ENCODE data around the gene M1AP. TPM values are rescaled to one million over a fixed set of nuclear protein-coding genes. Genes with fewer than 3 reads are reported as not detected.

Gene M1AP
- total and polyA plus RNA-seq, 2 of the 8 experiments (the other 6 are each of a cell fraction or from before 2014, with no cell fraction given), result 4.8 TPM

- H3K79me1 ChIP-seq (ENCODE audit: low read depth, low read length), result no peaks in the 10 kb centered on the region
- H3K36me3 ChIP-seq (ENCODE audit: control insufficient read depth in 2 of 4, insufficient read depth in 4 of 4, low read length in 3 of 4), result peaks cover 0 to 19% (median 0%) of the 10 kb centered on the region in 4 experiments; a peak in 1 of 8 replicates
- no peak overlapping the region for H2BK120ac ChIP-seq (replicated peaks; ENCODE audit: low read depth, low read length)
- ChIA-PET CTCF (ENCODE audit: partially characterized antibody) (interaction anchor here (0.5 to 4.2 kb wide), 5 partner anchors 11 to 450 kb away, joined by 3 to 20 read pairs (median 3); partner anchors contain the start of gene DQX1), POLR2A (ENCODE audit: partially characterized antibody) (interaction anchor here (0.8 to 6.7 kb wide), 9 partner anchors 9 to 75 kb away, joined by 3 to 63 read pairs (median 4); partner anchors contain the start of genes AUP1, DQX1, HTRA2 and LBX2)
- H3K23ac ChIP-seq (ENCODE audit: insufficient read length), result no peak overlapping the region
- 0 out of 2 replicates have a peak overlapping the region, but pooled peaks have one; percentile 92 for H2BK15ac ChIP-seq (ENCODE audit: low read length)
- no peak overlapping the region for H3K56ac ChIP-seq (replicated peaks; ENCODE audit: insufficient read length, low read depth, low read length)
- no peak overlapping the region for H3K14ac ChIP-seq (ENCODE audit: insufficient read length)
- peak overlapping the region; percentile 68; the same call in 1 of the 2 replicates for H2BK12ac ChIP-seq (ENCODE audit: low read depth, low read length)
- no peak overlapping the region; the same call in 1 of the 2 replicates for H2BK5ac ChIP-seq (ENCODE audit: low read depth, low read length)
- H3K4me2 ChIP-seq (ENCODE audit: insufficient read depth in 1 of 2, low read depth in 2 of 2, low read length in 2 of 2), result peak overlapping the region; percentile 63 to 88
- H2BK20ac ChIP-seq (ENCODE audit: low read length), result no peak overlapping the region
- peaks cover 74 to 100% (median 95%) of the 10 kb centered on the region in 4 experiments for H3K27me3 ChIP-seq (replicated peaks in 1 of 4; ENCODE audit: control insufficient read depth in 3 of 4, extremely low read depth in 1 of 4, insufficient read depth in 3 of 4, low read length in 3 of 4)
- TF ChIP-seq YY1 (IDR thresholded peaks at IDR 0.05; ENCODE audit: low read depth, low read length), result no peak
- no peak for TF ChIP-seq POU5F1 (IDR thresholded peaks at IDR 0.05; ENCODE audit: low read depth, low read length)
- TF ChIP-seq SUZ12 (IDR thresholded peaks at IDR 0.05; ENCODE audit: low read length), result peak; percentile 93
- TF ChIP-seq RBBP5 (IDR thresholded peaks at IDR 0.05; ENCODE audit: borderline replicate concordance, low read depth, low read length), result no peak; the same call in 1 of the 2 replicates
- TF ChIP-seq SP1 (IDR thresholded peaks at IDR 0.05; ENCODE audit: low read depth, low read length), result peak; percentile 17; the same call in 1 of the 2 replicates
- peak; percentile 84 for TF ChIP-seq EZH2 (IDR thresholded peaks at IDR 0.05; ENCODE audit: low read depth, low read length, severe bottlenecking)
- TF ChIP-seq MAX (IDR thresholded peaks at IDR 0.05), result peak; percentile 84
- TF ChIP-seq NRF1 (IDR thresholded peaks at IDR 0.05; ENCODE audit: low read depth, low read length), result peak; percentile 28
- H4K20me1 ChIP-seq (replicated peaks in 1 of 2; ENCODE audit: control insufficient read depth in 1 of 2, insufficient read depth in 2 of 2, low read length in 2 of 2), result peaks cover 2 to 4% of the 10 kb centered on the region in 2 experiments
- H3K27ac ChIP-seq (ENCODE audit: low read depth, low read length), result no peak overlapping the region
- H2AFZ ChIP-seq (ENCODE audit: low read length), result peak overlapping the region; percentile 9; the same call in 1 of the 2 replicates
- FAIRE-seq (no peak), DNase-seq (ENCODE audit: low read depth in 1 of 2, low spot score in 2 of 2) (no peak)
- H4K5ac ChIP-seq (ENCODE audit: insufficient read length, low read depth, low read length), result no peak overlapping the region
- H3K4me3 ChIP-seq (ENCODE audit: extremely low read depth in 1 of 4, insufficient read depth in 2 of 4, low read depth in 3 of 4, low read length in 4 of 4), result peak overlapping the region; percentile 5 to 62 (median 23); a peak in 6 of 8 replicates
- H4K8ac ChIP-seq (ENCODE audit: extremely low read depth, insufficient read depth, low read length), result peak overlapping the region; percentile 84; the same call in 1 of the 2 replicates
- H4K91ac ChIP-seq (replicated peaks; ENCODE audit: insufficient read length, low read length), result no peak overlapping the region
- peaks cover 10% of the 10 kb centered on the region; the same call in 1 of the 2 replicates for H3K23me2 ChIP-seq (ENCODE audit: low read depth, low read length)
- peak overlapping the region; percentile 51 for H3K18ac ChIP-seq (ENCODE audit: extremely low read depth, low read length)
- no peak overlapping the region for H3K9ac ChIP-seq (replicated peaks in 1 of 4; ENCODE audit: extremely low read depth in 1 of 4, low read depth in 3 of 4, low read length in 3 of 4)
- 2% methylated on average over 57 of the region's 60 CpGs; no CpG with 5 or more reads in 1 of the 2 experiments for WGBS, 2 experiments (ENCODE audit: extremely low coverage in 1 of 2, insufficient coverage in 1 of 2, insufficient read length in 1 of 2, insufficient replicate concordance in 2 of 2, low coverage in 1 of 2, low lambda C conversion rate in 2 of 2, missing lambda C conversion rate in 1 of 2)
- H3K79me2 ChIP-seq (ENCODE audit: control insufficient read depth in 1 of 2, insufficient read depth in 2 of 2, low read length in 2 of 2), result no peaks in the 10 kb centered on the region
- no peak overlapping the region for H2AK5ac ChIP-seq (ENCODE audit: low read depth, low read length)
- H3K4me1 ChIP-seq (replicated peaks in 1 of 4; ENCODE audit: control insufficient read depth in 3 of 4, insufficient read depth in 4 of 4, low read length in 3 of 4), result peaks cover 0 to 24% (median 10%) of the 10 kb centered on the region in 4 experiments; a peak in 6 of 7 replicates
- peaks cover 7 to 12% of the 10 kb centered on the region in 2 experiments for H3K9me3 ChIP-seq (ENCODE audit: insufficient read depth in 2 of 2, low read depth in 1 of 2, low read length in 1 of 2)
- H3K4ac ChIP-seq (replicated peaks; ENCODE audit: insufficient read length, low read depth, low read length), result no peak overlapping the region
These were observed 132.7 kb downstream of the M1AP start for GRCh38 chr2:74515271-74515980.
